WERI-Rb-1 (cell line): ENCODE data around the gene DQX1.

Experiments used
- DNase-seq: peaks from one replicate; pipeline ENCODE4 v3.0.0-alpha.2; 2020
- H3K27ac ChIP-seq: fragments of 250-450 bp; sonication (Bioruptor Pico); 2 replicates; pipeline ENCODE4 v1.5.1; 2020; ENCODE audit warnings: mild to moderate bottlenecking, moderate library complexity
- H3K27me3 ChIP-seq: fragments of 250-450 bp; sonication (Bioruptor Pico); 2 replicates; pipeline ENCODE4 v1.5.1; 2021; ENCODE audit warnings: mild to moderate bottlenecking, low read depth, moderate library complexity; ENCODE audit not compliant: insufficient read depth, severe bottlenecking
- H3K36me3 ChIP-seq: fragments of 250-450 bp; sonication (Bioruptor Pico); 2 replicates; pipeline ENCODE4 v1.5.1; 2020; ENCODE audit warnings: mild to moderate bottlenecking, moderate library complexity
- H3K4me3 ChIP-seq: 2 replicates; pipeline ENCODE4 v1.5.1; 2011; ENCODE audit warnings: low read depth, mild to moderate bottlenecking, control low read depth, low read length
- H3K9me3 ChIP-seq: fragments of 250-450 bp; sonication (Bioruptor Pico); 2 replicates; pipeline ENCODE4 v1.5.1; 2021; ENCODE audit warnings: mild to moderate bottlenecking, moderate library complexity; ENCODE audit not compliant: severe bottlenecking
- CTCF ChIP-seq: IDR thresholded peaks from 2 replicates; pipeline ENCODE4 v1.5.1; 2011; ENCODE audit warnings: low read depth, mild to moderate bottlenecking, control low read depth, inconsistent platforms, low read length

Gene DQX1

GRCh38 chr2:74530239-74531187 is 4.5 kb upstream of the DQX1 start:
- peaks cover 68% of the 10 kb centered on the region for H3K36me3 ChIP-seq
- H3K27ac ChIP-seq = peak overlapping the region; percentile 86

GRCh38 chr2:74529357-74530238 is 3.6 kb upstream of the DQX1 start, which contains the start of the genes AUP1 and HTRA2:
AUP1 (minus strand) TSS chr2:74529706; CDS start chr2:74529629, 77 bp downstream.
HTRA2 (plus strand) TSS chr2:74529933; CDS start chr2:74530007, 74 bp downstream.
- peak within 1 kb of the TSS; percentile 86 for H3K27ac ChIP-seq
- peaks cover 72% of the 10 kb centered on the region for H3K36me3 ChIP-seq
- peak; percentile 100 for DNase-seq
- no peaks in the 10 kb centered on the region for H3K9me3 ChIP-seq
- TF ChIP-seq CTCF = no peak
- H3K4me3 ChIP-seq = peak within 1 kb of the TSS; percentile 97
- no peaks in the 10 kb centered on the region for H3K27me3 ChIP-seq

More at GRCh38 chr2:74530239-74531187, 4.5 kb upstream of the DQX1 start:
- Histone ChIP-seq H3K4me3 (peak overlapping the region; percentile 97), H3K27me3 (no peaks in the 10 kb centered on the region), H3K9me3 (no peaks in the 10 kb centered on the region)
- TF ChIP-seq CTCF = no peak
- peak; percentile 66 for DNase-seq

DNA sequence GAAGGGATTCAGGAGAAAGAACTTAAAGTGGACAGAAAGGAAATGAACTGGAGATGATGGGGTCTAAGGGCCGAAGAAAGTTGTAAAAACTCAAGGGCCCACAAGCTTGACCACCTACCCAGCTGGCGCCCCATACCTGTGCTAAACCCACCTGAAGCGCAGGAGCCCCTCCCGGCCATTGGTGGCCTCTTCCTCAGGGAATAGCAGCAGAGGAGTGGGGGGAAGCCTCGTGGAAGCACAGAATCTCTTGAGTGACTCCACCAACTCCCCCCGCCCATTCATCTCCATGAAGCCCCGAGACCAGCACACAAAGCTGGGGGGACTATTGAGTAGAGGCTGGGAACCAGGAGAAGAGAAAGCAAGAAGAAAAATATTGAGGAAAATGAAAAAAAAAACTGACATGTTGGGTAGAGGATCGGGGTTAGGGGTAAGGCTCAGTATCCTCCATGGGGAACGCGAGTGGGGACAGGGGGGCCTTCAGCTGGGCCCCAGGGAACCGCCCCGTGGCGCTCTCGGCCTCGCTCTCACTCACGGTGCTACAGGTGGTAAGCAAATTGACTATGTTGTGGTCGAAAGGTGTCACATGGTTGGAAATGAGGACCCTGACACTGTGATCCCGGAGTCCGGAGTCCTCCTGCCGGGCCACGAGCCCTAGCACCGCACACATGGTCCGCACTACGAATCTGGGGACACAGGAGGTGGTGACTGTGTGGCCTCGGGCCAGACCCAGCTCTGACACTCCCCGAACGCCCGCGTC is 2.7 kb upstream of the DQX1 start:
- 0 out of 2 replicates have a peak, but pooled peaks have one; percentile 23 for TF ChIP-seq CTCF
- Histone ChIP-seq H3K36me3 (peaks cover 65% of the 10 kb centered on the region), H3K27me3 (no peaks in the 10 kb centered on the region), H3K4me3 (peak overlapping the region; percentile 97), H3K27ac (peak overlapping the region; percentile 86), H3K9me3 (no peaks in the 10 kb centered on the region)
- DNase-seq = no peak

DNA sequence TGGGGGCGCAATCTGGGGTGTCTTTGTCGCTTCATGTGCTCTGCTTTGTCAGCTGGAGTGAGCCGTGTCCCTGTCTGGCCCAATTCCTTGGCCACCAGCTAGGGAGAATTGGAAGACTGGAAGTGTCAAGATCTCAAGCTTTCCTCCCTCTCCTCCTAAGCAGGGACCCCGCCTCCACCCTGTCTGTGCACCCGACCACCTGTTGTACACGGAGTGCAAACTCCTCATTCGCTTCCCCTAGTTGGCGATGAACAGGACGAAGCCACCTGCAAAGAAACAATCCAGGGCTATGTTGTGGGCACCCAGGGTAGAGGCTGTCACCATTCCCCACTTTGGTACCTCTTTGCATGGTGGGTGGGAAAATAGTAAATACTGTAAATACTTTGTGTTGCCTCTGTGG is 1.7 kb upstream of the DQX1 start:
- Histone ChIP-seq H3K4me3 (no peak overlapping the region), H3K9me3 (no peaks in the 10 kb centered on the region), H3K36me3 (peaks cover 55% of the 10 kb centered on the region), H3K27me3 (no peaks in the 10 kb centered on the region), H3K27ac (no peak overlapping the region)
- DNase-seq = no peak
- no peak for TF ChIP-seq CTCF

DNA sequence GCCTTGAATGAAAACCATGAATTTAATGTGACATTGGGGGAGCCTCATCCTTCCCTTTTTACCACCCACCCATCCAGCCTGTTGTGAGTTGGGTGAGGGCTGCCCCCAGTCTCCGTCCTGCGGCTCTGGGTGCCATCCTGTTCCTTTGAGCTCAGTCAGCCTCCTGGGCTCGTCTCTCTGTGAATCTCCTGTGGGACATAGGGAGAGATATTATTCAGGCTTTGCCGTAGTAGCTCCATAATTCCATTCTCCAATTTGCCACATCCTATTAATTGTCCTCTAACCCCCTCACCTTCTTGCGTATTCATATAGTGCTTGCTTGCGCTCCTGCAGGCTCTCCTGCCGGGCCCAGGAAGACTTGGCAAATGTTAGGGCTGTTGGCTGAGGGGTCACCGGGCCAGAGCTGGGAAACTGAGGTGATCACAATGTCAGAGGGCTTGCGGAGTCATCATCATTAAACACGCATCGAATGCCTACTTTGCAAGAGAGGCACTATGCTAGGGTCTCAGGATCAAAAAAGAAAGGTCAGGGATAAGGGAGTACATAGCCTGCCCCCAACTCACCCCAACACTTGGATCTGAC is 709 bp upstream of the DQX1 start:
- no peak for TF ChIP-seq CTCF
- H3K27me3 ChIP-seq = no peaks in the 10 kb centered on the region
- H3K9me3 ChIP-seq = no peaks in the 10 kb centered on the region
- DNase-seq = no peak
- peaks cover 45% of the 10 kb centered on the region for H3K36me3 ChIP-seq
- H3K4me3 ChIP-seq = no peak overlapping the region
- H3K27ac ChIP-seq = no peak overlapping the region
